Osteocyte (in vitro differentiated cells): ENCODE data around the gene GPC1. TPM values are rescaled to one million over a fixed set of nuclear protein-coding genes. Genes with fewer than 3 reads are reported as not detected.

Experiments
- DNase-seq: peaks from one replicate; pipeline ENCODE4 v3.0.0; 2021; ENCODE audit warnings: mixed read lengths; ENCODE audit not compliant: unreplicated experiment; ENCODE audit errors: extremely low spot score
- H3K27ac Mint-ChIP-seq: one replicate; pipeline ENCODE4 v1.8.0; 2021; ENCODE audit warnings: mild to moderate bottlenecking, mixed read lengths; ENCODE audit not compliant: unreplicated experiment
- H3K27me3 Mint-ChIP-seq: one replicate; pipeline ENCODE4 v1.8.0; 2021; ENCODE audit warnings: mixed read lengths; ENCODE audit not compliant: unreplicated experiment
- H3K36me3 Mint-ChIP-seq: one replicate; pipeline ENCODE4 v1.8.0; 2021; ENCODE audit warnings: mixed read lengths; ENCODE audit not compliant: unreplicated experiment
- H3K4me1 Mint-ChIP-seq: one replicate; pipeline ENCODE4 v1.8.0; 2021; ENCODE audit warnings: mixed read lengths; ENCODE audit not compliant: unreplicated experiment
- H3K4me3 Mint-ChIP-seq: one replicate; pipeline ENCODE4 v1.8.0; 2021; ENCODE audit warnings: mild to moderate bottlenecking, moderate library complexity, mixed read lengths; ENCODE audit not compliant: unreplicated experiment
- H3K9me3 Mint-ChIP-seq: one replicate; pipeline ENCODE4 v1.8.0; 2021; ENCODE audit warnings: mixed read lengths; ENCODE audit not compliant: unreplicated experiment
- CTCF ChIP-seq: fragments of 200-600 bp; sonication (generic); IDR thresholded peaks from 2 replicates; pipeline ENCODE4 v1.5.0; 2021; ENCODE audit warnings: antibody characterized with exemption, mild to moderate bottlenecking, moderate library complexity
- total RNA-seq: library from RNA; stranded (reverse); gene quantifications from 2 replicates; pipeline ENCODE4 v1.2.1, GENCODE V29; 2021

The GPC1 gene
- total RNA-seq, 1 donor from 2014 or later: 148 TPM

DNA sequence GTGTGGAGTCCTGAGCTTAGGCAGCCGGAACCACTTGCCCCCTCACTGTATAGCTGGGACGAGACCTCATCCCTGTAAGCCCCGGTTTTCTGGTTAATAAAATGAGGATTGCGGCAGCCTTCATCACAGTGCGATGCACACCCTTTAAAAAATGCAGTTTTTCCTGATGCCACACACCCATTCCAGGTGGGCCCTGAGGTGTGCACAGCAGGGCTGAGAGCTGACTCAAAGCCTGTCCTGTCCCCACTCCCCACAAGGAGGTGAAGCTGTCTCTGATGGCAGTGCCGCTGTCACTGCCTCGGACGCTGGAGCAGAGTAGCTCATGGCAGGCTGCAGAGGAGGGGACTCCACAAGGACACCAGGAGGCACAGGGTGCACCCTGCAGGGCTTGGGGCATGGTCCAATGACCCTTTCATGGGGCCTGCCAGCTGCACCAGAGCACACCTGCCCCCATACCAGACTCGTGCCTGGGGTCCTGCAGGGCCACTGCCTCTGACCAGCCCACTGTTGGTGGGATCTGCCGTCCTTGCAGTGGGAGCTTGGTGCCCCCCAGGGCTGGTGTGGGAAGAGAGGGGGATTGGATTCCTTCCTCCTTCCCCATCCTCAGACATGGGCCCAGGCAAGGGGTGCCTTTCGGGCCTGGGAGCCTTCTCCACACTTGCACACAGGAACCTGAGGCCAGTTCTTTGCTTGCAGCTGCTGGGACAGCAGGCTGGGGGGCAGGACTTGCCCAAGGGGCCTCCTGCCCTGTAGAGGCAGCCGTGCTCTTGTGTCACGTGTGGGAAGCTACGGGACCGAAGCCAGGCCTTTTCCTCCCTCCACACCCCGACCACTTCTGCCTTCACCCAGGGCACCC lies 22.8 kb downstream of the GPC1 start:
- Mint-ChIP-seq H3K9me3 (no peaks in the 10 kb centered on the region), H3K4me1 (peaks cover 30% of the 10 kb centered on the region), H3K27me3 (no peaks in the 10 kb centered on the region), H3K4me3 (no peak overlapping the region), H3K27ac (peak overlapping the region; percentile 31), H3K36me3 (no peaks in the 10 kb centered on the region)
- DNase-seq: no peak
- no peak for TF ChIP-seq CTCF

- Mint-ChIP-seq H3K4me3 (no peak overlapping the region), H3K9me3 (no peaks in the 10 kb centered on the region), H3K27me3 (no peaks in the 10 kb centered on the region), H3K4me1 (peaks cover 29% of the 10 kb centered on the region), H3K36me3 (no peaks in the 10 kb centered on the region), H3K27ac (no peak overlapping the region)
- no peak for TF ChIP-seq CTCF
- DNase-seq: no peak
Observed at GRCh38 chr2:240458900-240459391, 23.5 kb downstream of the GPC1 start.

DNA sequence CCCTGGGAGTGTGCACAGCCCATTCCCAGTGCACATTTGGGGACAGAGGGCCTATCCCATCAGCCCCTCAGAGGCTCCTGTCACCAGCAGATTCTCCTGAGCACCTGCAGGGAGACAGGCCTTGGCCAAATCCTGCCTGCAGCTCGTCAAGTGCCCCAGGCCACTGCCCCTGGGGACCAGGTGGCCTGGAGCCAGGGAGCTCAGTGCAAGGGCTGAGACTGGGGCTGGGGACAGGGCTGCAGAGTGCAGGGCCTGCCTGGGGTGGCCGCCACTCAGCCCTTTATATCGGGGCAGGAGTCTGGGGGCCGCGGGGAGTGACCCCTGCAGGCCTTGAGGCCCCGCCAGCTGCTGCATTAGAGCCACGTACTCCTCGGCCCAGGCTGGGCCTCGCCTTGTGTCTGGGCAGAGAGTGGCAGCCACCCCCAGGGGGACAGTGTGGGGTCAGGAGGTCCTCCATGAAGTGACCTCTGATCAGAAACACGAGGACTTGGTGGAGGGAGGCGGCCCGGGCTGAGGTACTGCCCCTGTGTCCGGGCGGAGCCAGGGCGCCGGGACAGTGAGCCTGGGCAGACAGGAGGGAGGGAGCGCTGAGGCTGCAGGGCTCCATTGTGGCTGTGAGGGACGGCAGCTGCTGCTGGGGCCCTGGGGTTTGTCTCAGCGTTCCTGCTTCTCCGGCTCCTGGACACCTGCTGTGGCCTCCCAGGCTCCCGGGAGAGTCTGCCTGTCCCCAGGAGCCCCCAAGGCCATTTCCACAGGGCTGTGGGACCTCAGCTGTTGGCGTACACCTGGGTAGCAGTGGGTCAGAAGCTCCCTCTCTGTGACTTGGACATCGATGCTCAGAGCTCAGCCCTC lies 24.2 kb downstream of the GPC1 start:
- H3K36me3 Mint-ChIP-seq: no peaks in the 10 kb centered on the region
- no peak for TF ChIP-seq CTCF
- no peak for DNase-seq
- H3K9me3 Mint-ChIP-seq: no peaks in the 10 kb centered on the region
- H3K4me3 Mint-ChIP-seq: no peak overlapping the region
- H3K4me1 Mint-ChIP-seq: peaks cover 22% of the 10 kb centered on the region
- no peak overlapping the region for H3K27ac Mint-ChIP-seq
- no peaks in the 10 kb centered on the region for H3K27me3 Mint-ChIP-seq

DNA sequence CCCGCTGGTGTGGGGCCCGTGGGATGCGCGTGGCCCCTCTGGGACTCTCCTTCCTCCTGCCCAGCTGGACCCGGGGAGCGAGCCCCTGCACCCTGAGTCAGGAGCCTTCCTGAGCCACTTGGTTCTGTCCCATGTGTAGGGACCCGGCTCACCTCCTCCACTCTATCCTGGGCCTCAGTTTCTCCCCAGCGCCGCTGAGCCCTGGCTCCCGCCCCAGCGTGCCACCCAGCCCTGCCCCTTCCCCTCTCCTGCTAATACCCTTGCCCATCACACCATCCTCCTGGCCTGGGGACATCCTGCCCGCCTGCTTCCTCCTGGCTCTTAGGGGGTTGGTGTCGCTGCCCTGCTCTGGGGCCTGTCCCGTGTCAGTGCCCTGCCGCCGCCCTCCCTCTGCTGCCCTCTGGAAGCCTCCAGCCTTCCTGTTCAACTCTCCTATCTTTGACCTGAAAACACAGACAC lies 24.8 kb downstream of the GPC1 start:
- peaks cover 17% of the 10 kb centered on the region for H3K4me1 Mint-ChIP-seq
- no peaks in the 10 kb centered on the region for H3K9me3 Mint-ChIP-seq
- TF ChIP-seq CTCF: no peak
- no peak overlapping the region for H3K27ac Mint-ChIP-seq
- no peak overlapping the region for H3K4me3 Mint-ChIP-seq
- H3K36me3 Mint-ChIP-seq: no peaks in the 10 kb centered on the region
- no peak for DNase-seq
- H3K27me3 Mint-ChIP-seq: no peaks in the 10 kb centered on the region
